AG04450 (cell line): ENCODE measurements around the gene RC3H2. TPM values are rescaled to one million over a fixed set of nuclear protein-coding genes. Genes with fewer than 3 reads are reported as not detected.

Experiments used
- CTCF ChIA-PET: fragments of 300-600, 350-600 bp; formaldehyde crosslinking; extraction: SDS; loops from one replicate; lab custom pipeline; 2022; ENCODE audit warnings: antibody characterized with exemption, inconsistent platforms; lab: Charles Lee
- POLR2A ChIA-PET: fragments of 350-600 bp; formaldehyde crosslinking; extraction: SDS; loops from one replicate; lab custom pipeline; 2021; ENCODE audit warnings: antibody characterized with exemption, inconsistent platforms; lab: Yijun Ruan, JAX
- DNase-seq: peaks from one replicate; pipeline ENCODE4 v3.0.0-alpha.2; 2011; ENCODE audit warnings: low read depth, low spot score
- H3K27ac ChIP-seq: one replicate; pipeline ENCODE4 v1.5.1; 2012; ENCODE audit warnings: low read depth, low read length, control low read depth
- H3K27me3 ChIP-seq: one replicate; pipeline ENCODE4 v1.6.0; 2012; ENCODE audit warnings: low read length; ENCODE audit not compliant: control insufficient read depth, insufficient read depth
- H3K4me3 ChIP-seq: 2 replicates; pipeline ENCODE4 v1.5.1; 2011; ENCODE audit warnings: mild to moderate bottlenecking, low read depth, low read length, control low read depth
- H3K9me3 ChIP-seq: 2 replicates; pipeline ENCODE4 v1.5.1; 2012; ENCODE audit warnings: low read length; ENCODE audit not compliant: control insufficient read depth, insufficient read depth
- CTCF ChIP-seq: IDR thresholded peaks from 2 replicates; pipeline ENCODE4 v1.5.1; 2011; ENCODE audit warnings: low read depth, low read length, control low read depth, inconsistent platforms
- polyA plus RNA-seq: library from polyadenylated mRNA; depleted of rRNA; stranded (reverse); fragments of >200 nt; gene quantifications from 2 replicates; pipeline ENCODE4 v1.2.3, GENCODE V29; 2011

Gene RC3H2
- polyA plus RNA-seq, 1 experiment, result 47.2 TPM

- CTCF ChIA-PET, result interaction anchor here (0.8 to 1.1 kb wide), 3 partner anchors 9 to 284 kb away, joined by 3 to 4 read pairs (median 4); partner anchors contain the start of gene ZBTB26
- DNase-seq, result peak; percentile 42
- POLR2A ChIA-PET, result interaction anchor here (0.5 to 1.6 kb wide), 5 partner anchors 11 to 80 kb away, joined by 3 to 38 read pairs (median 5); partner anchors contain the start of genes ZBTB26 and ZBTB6
- no peaks in the 10 kb centered on the region; the same call in 1 of the 2 replicates for H3K9me3 ChIP-seq
- H3K27me3 ChIP-seq, result no peaks in the 10 kb centered on the region
- H3K4me3 ChIP-seq, result peak overlapping the region; percentile 90
- peak overlapping the region; percentile 86 for H3K27ac ChIP-seq
- TF ChIP-seq CTCF, result no peak
Measured at GRCh38 chr9:122941582-122942234, 36.5 kb upstream of the RC3H2 start.

GRCh38 chr9:122940749-122941581, 35.8 kb upstream of the RC3H2 start, which contains the start of gene RABGAP1:
RABGAP1 (plus strand) TSS chr9:122941020; CDS start chr9:122957060, 16,040 bp downstream.
- no peaks in the 10 kb centered on the region; the same call in 1 of the 2 replicates for H3K9me3 ChIP-seq
- peak within 1 kb of the TSS; percentile 90 for H3K4me3 ChIP-seq
- peak; percentile 95 for DNase-seq
- CTCF ChIA-PET, result interaction anchor here (0.8 to 1.1 kb wide), 3 partner anchors 9 to 284 kb away, joined by 3 to 5 read pairs (median 3); partner anchors contain the start of gene ZBTB26
- H3K27ac ChIP-seq, result peak within 1 kb of the TSS; percentile 86
- TF ChIP-seq CTCF, result no peak
- H3K27me3 ChIP-seq, result no peaks in the 10 kb centered on the region
- POLR2A ChIA-PET, result interaction anchor here (0.5 to 1.6 kb wide), 14 partner anchors 10 to 153 kb away, joined by 3 to 38 read pairs (median 4); partner anchors contain the start of genes PDCL, RC3H2, ZBTB26 and ZBTB6

- Histone ChIP-seq H3K4me3 (peak overlapping the region; percentile 47), H3K27me3 (no peaks in the 10 kb centered on the region), H3K27ac (no peak overlapping the region), H3K9me3 (no peaks in the 10 kb centered on the region; the same call in 1 of the 2 replicates)
- ChIA-PET CTCF (interaction anchor here (0.9 kb wide), 1 partner anchor 285 kb away, joined by 5 read pairs; no protein-coding TSS in a partner anchor), POLR2A (interaction anchor here (0.6 to 1.6 kb wide), 12 partner anchors 9 to 154 kb away, joined by 3 to 38 read pairs (median 5); partner anchors contain the start of genes PDCL, RC3H2, ZBTB26 and ZBTB6)
- no peak for TF ChIP-seq CTCF
- no peak for DNase-seq
Measured at GRCh38 chr9:122940454-122940748, 35.2 kb upstream of the RC3H2 start.

GRCh38 chr9:122939601-122940000, 34.4 kb upstream of the RC3H2 start:
- Histone ChIP-seq H3K27me3 (no peaks in the 10 kb centered on the region), H3K27ac (no peak overlapping the region), H3K9me3 (no peaks in the 10 kb centered on the region; the same call in 1 of the 2 replicates), H3K4me3 (no peak overlapping the region)
- ChIA-PET CTCF (no interaction called here), POLR2A (interaction anchor here (1.5 kb wide), 1 partner anchor 34 kb away, joined by 8 read pairs; the partner anchor contains the start of gene RC3H2)
- DNase-seq, result no peak
- no peak for TF ChIP-seq CTCF
